Measurements from ENCODE around the gene CANX.
"Not testable (repeated sequence)": the region's sequence is repeated elsewhere in the genome, so short reads cannot be mapped to it uniquely, and the experiment has no call there.

CANX gene

GRCh38 chr5:179698935-179699615, at the start of gene CANX:
CANX (plus strand) TSS chr5:179698967; CDS start chr5:179705682, 6,715 bp downstream.
- no peak for DNase-seq

GRCh38 chr5:179649166-179649703, 49.5 kb upstream of the CANX start:
- DNase-seq: not testable (repeated sequence)

GRCh38 chr5:179650245-179650644, 48.5 kb upstream of the CANX start:
- DNase-seq: not testable (repeated sequence)

GRCh38 chr5:179653135-179653534, 45.6 kb upstream of the CANX start:
- not testable (repeated sequence) for DNase-seq

GRCh38 chr5:179657302-179658178, 41.2 kb upstream of the CANX start:
- DNase-seq: not testable (repeated sequence)

GRCh38 chr5:179658179-179658856, 40.4 kb upstream of the CANX start:
- not testable (repeated sequence) for DNase-seq

- not testable (repeated sequence) for DNase-seq
These were observed 37.1 kb upstream of the CANX start for GRCh38 chr5:179661647-179662046.

GRCh38 chr5:179668391-179668790, 30.4 kb upstream of the CANX start:
- peak; percentile 27 for DNase-seq

- peak; percentile 97 for DNase-seq
These were observed 20.3 kb upstream of the CANX start for GRCh38 chr5:179678223-179679013.

- peak; percentile 81 for DNase-seq
These were observed 19.6 kb upstream of the CANX start for GRCh38 chr5:179679014-179679674.

GRCh38 chr5:179680014-179680779, 18.6 kb upstream of the CANX start:
- no peak for DNase-seq

- DNase-seq: no peak
These were observed 17.9 kb upstream of the CANX start, which contains the start of gene CBY3 for GRCh38 chr5:179680780-179681401. CBY3 (minus strand) TSS chr5:179681034; CDS start chr5:179680918, 116 bp downstream.

- DNase-seq: not testable (repeated sequence)
These were observed 9.6 kb upstream of the CANX start for GRCh38 chr5:179689212-179689611.

GRCh38 chr5:179694561-179694960, 4.2 kb upstream of the CANX start:
- no peak for DNase-seq

GRCh38 chr5:179696603-179697002, 2.2 kb upstream of the CANX start:
- no peak for DNase-seq

GRCh38 chr5:179697108-179697507, 1.7 kb upstream of the CANX start:
- DNase-seq: no peak

- not testable (repeated sequence) for DNase-seq
These were observed 1.2 kb upstream of the CANX start for GRCh38 chr5:179697543-179697942.

- peak; percentile 100 for DNase-seq
These were observed 503 bp upstream of the CANX start for GRCh38 chr5:179697993-179698934.

- peak; percentile 76 for DNase-seq
These were observed 960 bp downstream of the CANX start for GRCh38 chr5:179699616-179700237.

Measured in activated CD4-positive, alpha-beta T cell treated with anti-CD3 and anti-CD28 coated beads, Interleukin-2, amount 50 U/mL, for 16 hours (primary cell).